ENCODE data around the gene JPH3.

JPH3 gene

GRCh38 chr16:87608400-87608985 is 6.2 kb downstream of the JPH3 start:
- no peak for DNase-seq (ENCODE audit: low spot score)
- no peak overlapping the region for H3K4me3 ChIP-seq
- TF ChIP-seq, protein P1, sequence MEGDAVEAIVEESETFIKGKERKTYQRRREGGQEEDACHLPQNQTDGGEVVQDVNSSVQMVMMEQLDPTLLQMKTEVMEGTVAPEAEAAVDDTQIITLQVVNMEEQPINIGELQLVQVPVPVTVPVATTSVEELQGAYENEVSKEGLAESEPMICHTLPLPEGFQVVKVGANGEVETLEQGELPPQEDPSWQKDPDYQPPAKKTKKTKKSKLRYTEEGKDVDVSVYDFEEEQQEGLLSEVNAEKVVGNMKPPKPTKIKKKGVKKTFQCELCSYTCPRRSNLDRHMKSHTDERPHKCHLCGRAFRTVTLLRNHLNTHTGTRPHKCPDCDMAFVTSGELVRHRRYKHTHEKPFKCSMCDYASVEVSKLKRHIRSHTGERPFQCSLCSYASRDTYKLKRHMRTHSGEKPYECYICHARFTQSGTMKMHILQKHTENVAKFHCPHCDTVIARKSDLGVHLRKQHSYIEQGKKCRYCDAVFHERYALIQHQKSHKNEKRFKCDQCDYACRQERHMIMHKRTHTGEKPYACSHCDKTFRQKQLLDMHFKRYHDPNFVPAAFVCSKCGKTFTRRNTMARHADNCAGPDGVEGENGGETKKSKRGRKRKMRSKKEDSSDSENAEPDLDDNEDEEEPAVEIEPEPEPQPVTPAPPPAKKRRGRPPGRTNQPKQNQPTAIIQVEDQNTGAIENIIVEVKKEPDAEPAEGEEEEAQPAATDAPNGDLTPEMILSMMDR (IDR thresholded peaks at IDR 0.05): no peak
- no peak overlapping the region for H3K27ac ChIP-seq

- no peak for DNase-seq (ENCODE audit: low spot score)
- H3K4me3 ChIP-seq: no peak overlapping the region
- TF ChIP-seq, protein P1 (IDR thresholded peaks at IDR 0.05): no peak
- H3K27ac ChIP-seq: no peak overlapping the region
These were observed 7.7 kb downstream of the JPH3 start for GRCh38 chr16:87610026-87610425.

DNA sequence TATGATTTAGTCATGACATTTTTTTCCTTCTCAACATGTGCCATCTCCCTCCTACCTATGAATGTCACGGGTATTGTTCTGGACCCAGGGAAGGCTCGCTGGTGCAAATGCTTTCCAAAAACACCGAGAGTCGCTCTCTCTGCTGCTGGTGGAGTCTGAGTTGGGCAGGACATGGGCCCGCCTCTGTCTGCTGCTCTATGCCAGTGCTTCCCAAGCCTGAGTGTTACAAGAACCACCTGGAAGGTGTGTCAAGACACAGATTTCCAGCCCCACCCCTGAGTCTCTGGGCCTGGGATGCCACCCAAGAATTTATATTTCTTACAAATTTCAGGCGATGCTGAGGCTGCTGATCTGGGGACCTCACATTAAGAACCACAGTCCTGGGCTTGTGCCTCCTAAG is 9.1 kb downstream of the JPH3 start:
- no peak for DNase-seq (ENCODE audit: low spot score)
- TF ChIP-seq, protein P1 (IDR thresholded peaks at IDR 0.05): no peak

GRCh38 chr16:87613961-87614360 is 11.7 kb downstream of the JPH3 start:
- TF ChIP-seq, protein P1 (IDR thresholded peaks at IDR 0.05): no peak
- DNase-seq (ENCODE audit: low spot score): no peak
- H3K4me3 ChIP-seq: no peak overlapping the region
- H3K27ac ChIP-seq: no peak overlapping the region

More for the DNA sequence above, 9.1 kb downstream of the JPH3 start:
- Histone ChIP-seq H3K27ac (no peak overlapping the region), H3K4me3 (no peak overlapping the region)

DNA sequence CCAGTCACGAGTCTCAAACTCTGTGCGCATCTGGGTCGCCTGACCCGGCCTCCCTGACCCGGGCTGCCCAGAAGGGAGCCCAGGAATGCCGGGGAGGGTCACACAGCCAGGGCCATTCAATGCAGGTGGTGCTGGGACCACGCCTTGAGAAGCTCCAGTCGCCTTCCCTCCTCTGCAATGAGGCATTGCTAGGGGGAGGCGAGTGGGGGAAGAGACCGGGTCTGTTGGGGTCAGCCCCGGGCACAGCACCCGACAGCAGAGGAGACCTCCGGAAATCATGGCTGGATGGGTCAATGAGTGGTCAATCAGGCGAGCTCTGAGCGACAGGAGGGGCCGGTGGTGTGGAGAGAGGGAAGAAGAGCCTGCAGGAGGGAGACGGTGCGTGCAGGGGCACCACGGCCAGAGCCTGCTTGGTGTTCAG is 13.3 kb downstream of the JPH3 start:
- TF ChIP-seq, protein P1 (IDR thresholded peaks at IDR 0.05): no peak
- no peak for DNase-seq (ENCODE audit: low spot score)

GRCh38 chr16:87616556-87616955 is 14.2 kb downstream of the JPH3 start:
- TF ChIP-seq, protein P1 (IDR thresholded peaks at IDR 0.05): no peak
- Histone ChIP-seq H3K27ac (no peak overlapping the region), H3K4me3 (no peak overlapping the region)
- DNase-seq (ENCODE audit: low spot score): no peak

More for the DNA sequence above, 13.3 kb downstream of the JPH3 start:
- Histone ChIP-seq H3K27ac (no peak overlapping the region), H3K4me3 (no peak overlapping the region)

DNA sequence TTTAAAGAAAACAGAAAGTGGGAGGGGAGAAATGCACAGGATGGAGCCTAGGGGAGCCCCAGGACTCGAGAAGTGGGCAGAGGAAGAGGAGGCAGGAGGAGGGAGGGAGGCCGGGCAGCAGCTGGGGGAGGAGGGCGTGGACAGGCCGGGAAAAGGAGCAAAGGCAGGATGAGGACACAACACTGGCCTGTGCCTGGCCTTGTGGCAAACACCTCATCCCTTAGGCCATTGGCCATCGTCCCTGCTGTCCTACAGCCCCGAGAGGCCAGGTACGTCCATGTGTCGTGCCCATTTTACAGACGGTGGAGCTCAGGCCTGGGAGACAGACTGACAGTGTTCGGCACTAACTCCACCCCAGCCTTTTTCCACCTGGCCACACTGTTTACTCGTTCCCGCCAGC is 15.9 kb downstream of the JPH3 start:
- no peak for DNase-seq (ENCODE audit: low spot score)
- no peak overlapping the region for H3K27ac ChIP-seq
- TF ChIP-seq, protein P1 (IDR thresholded peaks at IDR 0.05): no peak
- no peak overlapping the region for H3K4me3 ChIP-seq

All from coronary artery (tissue), 2 donors.